ENCODE results near the gene DCPS. TPM values are rescaled to one million over a fixed set of nuclear protein-coding genes. Genes with fewer than 3 reads are reported as not detected.
A peak's percentile ranks its signal among the peaks of the same experiment; 100 is the strongest.
"Not testable (repeated sequence)": the region's sequence is repeated elsewhere in the genome, so short reads cannot be mapped to it uniquely, and the experiment has no call there.

The DCPS gene
- total and polyA plus RNA-seq, 2 experiments from 2014 or later, result 12.1 to 26.1 TPM

DNA sequence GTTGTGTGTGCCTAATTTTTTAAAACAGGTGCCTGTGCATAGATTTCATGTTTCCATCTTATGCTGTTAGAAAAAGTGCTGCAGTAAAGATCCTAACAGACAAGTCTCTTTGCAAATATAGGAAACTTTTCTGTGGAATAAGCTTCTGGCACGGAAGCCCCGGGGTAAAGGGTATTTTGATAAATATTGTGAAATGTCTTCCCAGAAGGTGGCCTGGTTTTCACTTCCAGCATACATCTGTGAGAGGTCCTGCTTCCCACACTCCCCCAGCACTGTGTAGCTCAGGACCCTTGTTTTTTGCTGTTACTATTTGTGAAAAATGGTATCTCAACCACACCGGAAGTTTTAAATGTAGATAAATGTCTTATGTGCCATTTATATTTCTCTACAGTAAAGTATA, 66.2 kb downstream of the DCPS start:
- peaks cover 86% of the 10 kb centered on the region for H3K79me2 ChIP-seq (ENCODE audit: insufficient read depth)
- no peaks in the 10 kb centered on the region for H3K9me2 ChIP-seq (ENCODE audit: insufficient read depth)
- TF ChIP-seq EZH2 (IDR thresholded peaks at IDR 0.05; ENCODE audit: insufficient read depth, poor library complexity, severe bottlenecking), result no peak
- no peak for TF ChIP-seq EZH2phosphoT487 (IDR thresholded peaks at IDR 0.05; ENCODE audit: insufficient read depth, low read depth)
- 97% methylated on average over 3 of the region's 3 CpGs for WGBS, 2 experiments (ENCODE audit: low coverage in 1 of 2, low lambda C conversion rate in 2 of 2, missing lambda C conversion rate in 2 of 2)
- H4K20me1 ChIP-seq (ENCODE audit: insufficient read depth), result peaks cover 13% of the 10 kb centered on the region; the same call in 1 of the 2 replicates
- no peak for DNase-seq
- H3K27ac ChIP-seq, result no peak overlapping the region
- no peaks in the 10 kb centered on the region for H3K27me3 ChIP-seq (replicated peaks; ENCODE audit: insufficient read depth)
- H3K9ac ChIP-seq, result no peak overlapping the region
- H3K9me3 ChIP-seq (ENCODE audit: low read depth), result no peaks in the 10 kb centered on the region
- H3F3A ChIP-seq (ENCODE audit: insufficient read depth), result peaks cover 7% of the 10 kb centered on the region; the same call in 1 of the 2 replicates
- in situ Hi-C loops (cut with MboI), result no loop called here
- H3K4me2 ChIP-seq (ENCODE audit: unreplicated experiment), result no peak overlapping the region
- no peak overlapping the region for H3K4me3 ChIP-seq
- peaks cover 10% of the 10 kb centered on the region for H3K4me1 ChIP-seq (ENCODE audit: insufficient read depth)
- no peak overlapping the region for H2AFZ ChIP-seq
- no peaks in the 10 kb centered on the region for H3K36me3 ChIP-seq (ENCODE audit: low read depth)

GRCh38 chr11:126371595-126371994, 67.7 kb downstream of the DCPS start:
- H3K27me3 ChIP-seq (replicated peaks; ENCODE audit: insufficient read depth), result no peaks in the 10 kb centered on the region
- no peak for TF ChIP-seq EZH2phosphoT487 (IDR thresholded peaks at IDR 0.05; ENCODE audit: insufficient read depth, low read depth)
- TF ChIP-seq EZH2 (IDR thresholded peaks at IDR 0.05; ENCODE audit: insufficient read depth, poor library complexity, severe bottlenecking), result no peak
- H3K4me1 ChIP-seq (ENCODE audit: insufficient read depth), result peaks cover 10% of the 10 kb centered on the region
- DNase-seq, result no peak
- no peak overlapping the region for H3K9ac ChIP-seq
- no peak overlapping the region for H3K27ac ChIP-seq
- H3F3A ChIP-seq (ENCODE audit: insufficient read depth), result peaks cover 7% of the 10 kb centered on the region; the same call in 1 of the 2 replicates
- H3K9me2 ChIP-seq (ENCODE audit: insufficient read depth), result no peaks in the 10 kb centered on the region
- no peaks in the 10 kb centered on the region for H3K36me3 ChIP-seq (ENCODE audit: low read depth)
- 94 to 97% methylated on average over 7 of the region's 7 CpGs for WGBS, 2 experiments (ENCODE audit: low coverage in 1 of 2, low lambda C conversion rate in 2 of 2, missing lambda C conversion rate in 2 of 2)
- in situ Hi-C loops (cut with MboI), result no loop called here
- peaks cover 13% of the 10 kb centered on the region; the same call in 1 of the 2 replicates for H4K20me1 ChIP-seq (ENCODE audit: insufficient read depth)
- peaks cover 93% of the 10 kb centered on the region for H3K79me2 ChIP-seq (ENCODE audit: insufficient read depth)
- no peaks in the 10 kb centered on the region for H3K9me3 ChIP-seq (ENCODE audit: low read depth)
- H3K4me3 ChIP-seq, result no peak overlapping the region
- no peak overlapping the region for H2AFZ ChIP-seq
- no peak overlapping the region for H3K4me2 ChIP-seq (ENCODE audit: unreplicated experiment)

GRCh38 chr11:126373389-126374066, 69.7 kb downstream of the DCPS start:
- H3K36me3 ChIP-seq (ENCODE audit: low read depth); H3F3A ChIP-seq (ENCODE audit: insufficient read depth); H3K27me3 ChIP-seq (replicated peaks; ENCODE audit: insufficient read depth); H3K4me3 ChIP-seq; H3K9me2 ChIP-seq (ENCODE audit: insufficient read depth); H2AFZ ChIP-seq; H3K9me3 ChIP-seq (ENCODE audit: low read depth); in situ Hi-C loops (cut with MboI): not testable (repeated sequence)
- 18 to 24% methylated on average over 10 to 12 of the region's 12 CpGs for WGBS, 2 experiments (ENCODE audit: low coverage in 1 of 2, low lambda C conversion rate in 2 of 2, missing lambda C conversion rate in 2 of 2)
- Histone ChIP-seq H3K27ac (0 out of 2 replicates have a peak overlapping the region, but pooled peaks have one; percentile 23), H3K79me2 (ENCODE audit: insufficient read depth) (peaks cover 93% of the 10 kb centered on the region), H4K20me1 (ENCODE audit: insufficient read depth) (peaks cover 13% of the 10 kb centered on the region; the same call in 1 of the 2 replicates), H3K4me1 (ENCODE audit: insufficient read depth) (peaks cover 10% of the 10 kb centered on the region), H3K4me2 (ENCODE audit: unreplicated experiment) (peak overlapping the region; percentile 58), H3K9ac (peak overlapping the region; percentile 1; the same call in 1 of the 2 replicates)
- peak; percentile 41 for DNase-seq

- H3K9ac ChIP-seq; in situ Hi-C loops (cut with MboI); H3K9me3 ChIP-seq (ENCODE audit: low read depth); H3K4me2 ChIP-seq (ENCODE audit: unreplicated experiment); H3K4me3 ChIP-seq; H3K9me2 ChIP-seq (ENCODE audit: insufficient read depth); DNase-seq; H3K27me3 ChIP-seq (replicated peaks; ENCODE audit: insufficient read depth); H2AFZ ChIP-seq; H3K27ac ChIP-seq; H3F3A ChIP-seq (ENCODE audit: insufficient read depth); H3K36me3 ChIP-seq (ENCODE audit: low read depth): not testable (repeated sequence)
- Histone ChIP-seq H3K79me2 (ENCODE audit: insufficient read depth) (peaks cover 93% of the 10 kb centered on the region), H3K4me1 (ENCODE audit: insufficient read depth) (peaks cover 10% of the 10 kb centered on the region), H4K20me1 (ENCODE audit: insufficient read depth) (peaks cover 13% of the 10 kb centered on the region; the same call in 1 of the 2 replicates)
- WGBS, 2 experiments (ENCODE audit: low coverage in 1 of 2, low lambda C conversion rate in 2 of 2, missing lambda C conversion rate in 2 of 2), result 80 to 89% methylated on average over 18 to 23 of the region's 28 CpGs
Measured at GRCh38 chr11:126374562-126375300, 70.9 kb downstream of the DCPS start.
